ENCODE measurements around the gene CDC73.

DNA sequence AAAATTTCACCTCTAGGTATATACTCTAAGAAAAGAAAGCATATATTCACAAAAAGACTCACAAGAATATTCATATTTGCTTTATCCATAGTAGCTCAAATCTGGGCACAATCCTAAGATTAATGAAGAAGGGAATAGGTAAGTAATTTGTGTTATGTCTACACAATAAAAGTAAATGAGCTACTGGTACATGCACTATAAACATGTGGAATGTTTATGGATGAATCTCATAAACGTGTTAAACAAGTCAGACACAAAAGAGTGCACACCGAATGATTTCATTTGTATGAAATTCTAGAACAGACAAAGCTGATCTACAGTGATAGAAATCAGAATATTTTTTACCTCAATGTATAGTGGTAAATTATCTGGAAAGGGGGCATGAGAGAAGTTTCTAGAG, 179.9 kb downstream of the CDC73 start:
- TF ChIP-seq, protein P1, sequence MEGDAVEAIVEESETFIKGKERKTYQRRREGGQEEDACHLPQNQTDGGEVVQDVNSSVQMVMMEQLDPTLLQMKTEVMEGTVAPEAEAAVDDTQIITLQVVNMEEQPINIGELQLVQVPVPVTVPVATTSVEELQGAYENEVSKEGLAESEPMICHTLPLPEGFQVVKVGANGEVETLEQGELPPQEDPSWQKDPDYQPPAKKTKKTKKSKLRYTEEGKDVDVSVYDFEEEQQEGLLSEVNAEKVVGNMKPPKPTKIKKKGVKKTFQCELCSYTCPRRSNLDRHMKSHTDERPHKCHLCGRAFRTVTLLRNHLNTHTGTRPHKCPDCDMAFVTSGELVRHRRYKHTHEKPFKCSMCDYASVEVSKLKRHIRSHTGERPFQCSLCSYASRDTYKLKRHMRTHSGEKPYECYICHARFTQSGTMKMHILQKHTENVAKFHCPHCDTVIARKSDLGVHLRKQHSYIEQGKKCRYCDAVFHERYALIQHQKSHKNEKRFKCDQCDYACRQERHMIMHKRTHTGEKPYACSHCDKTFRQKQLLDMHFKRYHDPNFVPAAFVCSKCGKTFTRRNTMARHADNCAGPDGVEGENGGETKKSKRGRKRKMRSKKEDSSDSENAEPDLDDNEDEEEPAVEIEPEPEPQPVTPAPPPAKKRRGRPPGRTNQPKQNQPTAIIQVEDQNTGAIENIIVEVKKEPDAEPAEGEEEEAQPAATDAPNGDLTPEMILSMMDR (IDR thresholded peaks at IDR 0.05): no peak
- TF ChIP-seq POLR2AphosphoS5 (IDR thresholded peaks at IDR 0.05; ENCODE audit: low read depth, low read length): no peak
